HG02759 (cell line): Measurements from ENCODE around the gene CNTNAP5.
A peak's percentile ranks its signal among the peaks of the same experiment; 100 is the strongest.

Source experiments
- ATAC-seq: cut with Tn5 transposase; IDR thresholded peaks from one replicate; pipeline ENCODE4 v1.9.1; 2021; ENCODE audit warnings: mild to moderate bottlenecking, moderate library complexity; ENCODE audit not compliant: unreplicated experiment

CNTNAP5 gene

GRCh38 chr2:124025171-124025580, at the start of gene CNTNAP5:
TSS of gene CNTNAP5 (plus strand) at chr2:124025287. CDS start at chr2:124025651, 364 bp downstream.
- no peak for ATAC-seq

- ATAC-seq: no peak
These were observed 48.9 kb upstream of the CNTNAP5 start for GRCh38 chr2:123976054-123976648.

- peak; percentile 92 for ATAC-seq
These were observed 31.3 kb upstream of the CNTNAP5 start for GRCh38 chr2:123993728-123994323.

DNA sequence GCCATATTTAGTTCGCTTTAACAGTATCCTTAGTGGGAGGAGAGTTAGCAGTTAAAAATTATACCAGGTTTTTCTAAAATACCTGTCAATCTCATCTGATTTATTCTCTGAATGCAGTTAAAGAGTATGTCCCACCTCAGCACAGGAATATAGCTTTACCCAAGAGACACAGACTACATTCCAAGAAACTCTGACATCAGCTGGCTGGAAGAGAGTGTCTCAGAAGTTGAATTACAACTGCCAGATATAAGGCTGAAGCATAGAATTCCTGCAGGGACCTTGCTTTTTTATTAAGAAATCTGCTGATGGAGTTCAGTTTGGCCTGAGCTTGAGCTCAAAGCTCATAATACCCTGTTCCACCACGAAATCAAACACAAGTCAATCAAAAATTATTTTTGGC, 25.4 kb upstream of the CNTNAP5 start:
- ATAC-seq: no peak

DNA sequence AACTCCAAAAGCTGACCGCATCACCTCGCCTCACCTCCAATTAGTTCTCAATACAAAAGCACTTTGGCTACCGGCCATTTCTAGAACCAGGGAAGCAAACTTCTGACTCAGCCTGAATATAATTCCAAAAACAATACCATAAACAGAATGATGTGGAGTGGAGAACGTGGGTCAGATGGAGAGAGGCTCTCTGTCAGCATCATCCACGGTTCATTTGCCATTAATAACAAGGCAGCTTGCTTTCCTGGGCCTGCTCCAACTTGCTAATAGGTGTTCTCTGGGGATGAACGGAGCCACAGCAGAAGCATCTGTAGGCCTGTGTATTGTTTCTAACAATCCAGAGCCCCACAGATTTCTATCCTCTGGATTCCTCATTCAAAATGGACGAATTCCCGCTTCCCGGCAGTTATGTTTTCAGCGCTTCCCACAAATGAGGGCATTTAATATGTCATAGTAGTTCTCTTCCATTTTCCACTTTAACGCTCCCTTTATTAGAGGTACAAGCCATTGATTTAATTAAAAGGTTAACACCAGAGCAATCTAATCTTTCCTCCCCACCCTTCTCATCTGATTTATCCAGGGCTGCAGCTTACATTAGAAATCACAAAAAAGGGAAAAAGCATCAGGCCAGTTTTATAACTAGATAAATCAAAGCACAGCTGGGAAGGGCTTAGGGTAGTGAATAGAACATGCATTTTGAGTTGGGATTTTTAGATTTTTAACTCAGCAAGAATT, 23.2 kb upstream of the CNTNAP5 start:
- no peak for ATAC-seq

DNA sequence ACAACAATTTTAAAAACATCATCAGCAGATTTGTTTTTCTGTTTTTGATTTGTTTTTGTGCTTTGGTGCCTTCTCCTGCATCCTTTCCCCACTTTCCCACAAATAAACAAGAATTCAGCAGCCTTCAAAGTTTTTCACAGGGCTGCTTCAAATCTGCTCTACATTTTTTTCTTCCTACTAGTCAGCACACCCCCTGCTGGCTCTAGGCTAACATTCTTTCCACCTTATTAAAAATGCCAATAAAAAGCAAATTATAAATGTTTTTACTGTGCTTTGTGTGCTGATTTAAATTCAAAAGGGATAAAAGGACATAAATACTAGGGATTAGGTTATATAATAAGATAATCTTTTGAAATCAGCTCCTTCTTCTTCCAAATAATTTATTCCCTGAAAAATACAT, 6.2 kb upstream of the CNTNAP5 start:
- ATAC-seq: no peak

GRCh38 chr2:124024561-124025170, 421 bp upstream of the CNTNAP5 start:
- no peak for ATAC-seq

- no peak for ATAC-seq
These were observed 876 bp downstream of the CNTNAP5 start for GRCh38 chr2:124025891-124026434.

DNA sequence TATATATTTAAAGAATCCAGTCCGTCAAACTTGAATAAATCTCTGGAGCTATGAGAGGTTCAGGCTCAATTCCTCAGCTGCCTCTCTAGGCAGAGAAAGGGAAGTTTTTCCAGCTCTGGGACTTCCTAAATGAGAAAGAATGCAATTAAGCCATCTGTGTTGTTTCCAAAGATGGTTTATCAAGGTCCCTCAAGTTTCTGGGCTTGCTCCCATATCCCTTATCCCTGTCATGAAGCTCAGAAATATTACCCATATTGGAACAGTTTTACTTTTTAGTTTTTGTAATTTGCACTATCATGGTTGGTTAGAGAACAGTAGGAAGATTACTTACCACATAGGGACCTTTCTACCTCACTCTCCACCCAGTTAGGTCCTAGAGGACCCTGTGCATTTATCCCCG, 1.4 kb downstream of the CNTNAP5 start:
- no peak for ATAC-seq

DNA sequence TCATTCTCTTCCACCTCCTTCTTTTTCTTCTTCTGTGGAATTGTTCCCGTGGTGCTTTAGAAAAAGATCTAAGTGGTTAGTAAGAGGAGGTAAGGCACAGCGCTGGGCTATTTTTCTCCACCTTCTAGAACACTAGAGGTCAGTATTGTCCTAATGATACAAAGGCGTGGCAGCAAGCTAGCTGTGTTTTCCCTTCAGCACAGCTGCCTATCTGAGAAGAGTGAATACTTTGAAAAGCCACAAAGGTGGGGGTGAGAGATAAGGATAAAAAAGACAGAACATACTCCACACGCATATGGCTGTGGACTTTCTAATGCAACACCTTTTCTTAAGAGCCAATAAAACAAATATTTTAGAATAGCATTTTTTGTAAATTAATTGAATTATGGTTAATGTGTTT, 2.1 kb downstream of the CNTNAP5 start:
- ATAC-seq: peak; percentile 96

DNA sequence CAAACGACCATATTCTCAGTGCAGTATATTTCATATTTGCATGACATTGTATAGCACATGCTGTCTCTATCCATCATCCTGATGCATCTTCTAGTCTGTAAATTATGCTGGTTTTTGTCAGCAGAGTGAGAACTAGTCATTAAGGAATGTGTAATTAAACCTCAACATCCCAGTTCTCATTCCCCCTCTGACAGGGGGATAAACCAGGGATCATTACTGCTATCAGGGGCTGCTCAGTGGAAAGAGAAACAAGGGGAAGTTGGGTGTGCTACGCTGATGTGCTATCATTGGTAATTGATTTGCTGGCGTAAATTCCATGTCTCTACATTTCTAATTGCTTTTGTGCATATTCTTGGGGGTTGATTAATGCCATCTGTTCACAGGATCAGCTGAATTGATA, 7.7 kb downstream of the CNTNAP5 start:
- no peak for ATAC-seq

DNA sequence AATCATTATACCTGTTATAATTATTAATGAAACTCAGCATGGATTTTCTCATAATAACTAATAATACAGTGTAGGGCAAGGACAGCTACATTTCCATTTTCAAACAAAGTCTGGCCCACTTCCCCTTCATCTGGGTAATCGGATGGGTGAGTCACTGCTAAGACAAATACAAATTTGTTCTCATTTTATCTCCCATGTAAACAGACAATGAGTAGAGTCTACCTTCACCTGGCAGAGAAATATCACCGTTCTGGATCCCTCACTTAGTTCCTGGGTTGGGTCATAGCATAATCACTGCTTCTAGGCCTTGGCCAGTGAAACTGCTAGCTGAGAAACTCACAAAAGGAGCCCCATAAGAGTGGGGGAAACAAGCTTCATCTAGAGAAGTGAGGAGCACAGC, 9.2 kb downstream of the CNTNAP5 start:
- ATAC-seq: no peak

DNA sequence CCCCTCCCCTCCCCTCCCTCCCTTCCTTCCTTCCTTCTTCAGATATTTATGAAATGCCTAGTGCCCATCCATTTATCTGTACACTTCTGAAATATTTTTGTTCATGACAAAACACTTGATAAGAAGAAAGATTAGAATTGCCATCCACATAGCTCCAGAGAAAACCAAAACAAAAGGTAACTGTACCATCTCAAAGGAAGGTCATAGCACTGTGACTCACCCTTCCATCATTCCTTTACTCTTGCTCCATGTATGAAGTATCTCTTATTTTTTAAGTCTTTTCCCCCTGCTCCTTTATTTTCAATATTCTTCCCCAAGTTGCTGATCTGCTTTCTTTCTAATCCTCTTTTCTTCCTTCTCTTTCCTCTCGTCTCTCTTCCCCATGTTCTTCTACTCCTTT, 9.9 kb downstream of the CNTNAP5 start:
- ATAC-seq: no peak

GRCh38 chr2:124039032-124039431, 13.9 kb downstream of the CNTNAP5 start:
- no peak for ATAC-seq

DNA sequence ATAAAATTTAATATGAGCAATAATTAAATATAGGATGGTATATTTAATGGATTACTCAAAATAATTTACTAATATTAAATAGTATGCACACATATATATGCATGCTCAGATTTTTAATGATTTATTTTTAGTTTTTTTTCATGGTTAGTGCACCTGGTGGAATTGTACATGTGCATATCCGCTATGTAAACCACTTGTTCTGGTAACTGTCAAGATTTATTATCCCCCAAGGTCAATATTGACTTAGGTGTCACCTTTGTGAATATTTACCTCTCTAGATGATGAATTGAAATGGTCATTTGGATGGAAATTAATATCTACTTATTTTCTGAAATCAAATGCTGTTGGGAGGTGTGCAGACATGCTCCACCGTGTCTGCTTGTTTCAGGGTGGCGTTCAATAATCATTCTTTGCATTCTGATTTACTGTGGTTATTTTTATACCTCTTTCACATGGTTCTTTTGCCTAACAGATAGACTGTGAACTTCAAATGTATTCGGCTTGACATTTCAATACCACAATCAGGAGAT, 14.7 kb downstream of the CNTNAP5 start:
- ATAC-seq: no peak

DNA sequence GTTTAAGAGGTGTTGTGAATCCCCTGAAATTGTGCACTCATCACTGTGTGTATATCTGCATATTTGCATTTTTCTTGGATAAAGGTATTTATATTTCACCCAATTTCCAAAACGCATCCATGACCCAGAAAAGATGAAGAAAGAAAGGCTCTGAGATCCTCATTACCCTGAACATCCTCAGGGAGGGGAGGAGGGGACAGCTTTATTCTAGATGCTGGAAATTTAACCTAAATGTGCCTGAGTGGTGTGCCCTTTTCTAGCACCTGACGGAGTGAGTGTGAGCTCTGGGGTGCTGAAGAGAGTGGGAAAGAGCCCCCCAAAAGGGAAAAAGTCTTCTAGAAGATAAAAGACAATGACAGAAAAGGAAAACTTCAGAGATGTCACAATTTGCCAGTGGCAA, 20.8 kb downstream of the CNTNAP5 start:
- ATAC-seq: no peak

DNA sequence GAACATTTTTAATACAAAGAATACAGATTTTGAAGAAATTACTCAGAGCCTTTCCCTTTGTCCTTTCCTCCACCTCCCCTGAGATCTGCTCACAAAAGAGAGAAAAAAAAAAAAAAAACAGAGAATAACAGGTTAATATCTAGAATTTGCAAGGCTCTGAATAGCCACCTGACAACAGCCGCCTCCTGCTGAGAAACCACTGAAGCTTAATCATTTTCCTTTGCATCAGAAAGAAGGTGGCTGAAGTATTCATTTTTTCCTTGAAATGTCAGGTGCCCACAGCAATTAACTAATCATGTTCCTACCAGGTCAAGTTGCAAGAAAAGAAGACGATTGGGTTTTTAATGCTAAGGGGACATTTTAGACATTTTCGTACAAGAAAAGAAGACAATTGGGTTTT, 21.2 kb downstream of the CNTNAP5 start:
- ATAC-seq: no peak

DNA sequence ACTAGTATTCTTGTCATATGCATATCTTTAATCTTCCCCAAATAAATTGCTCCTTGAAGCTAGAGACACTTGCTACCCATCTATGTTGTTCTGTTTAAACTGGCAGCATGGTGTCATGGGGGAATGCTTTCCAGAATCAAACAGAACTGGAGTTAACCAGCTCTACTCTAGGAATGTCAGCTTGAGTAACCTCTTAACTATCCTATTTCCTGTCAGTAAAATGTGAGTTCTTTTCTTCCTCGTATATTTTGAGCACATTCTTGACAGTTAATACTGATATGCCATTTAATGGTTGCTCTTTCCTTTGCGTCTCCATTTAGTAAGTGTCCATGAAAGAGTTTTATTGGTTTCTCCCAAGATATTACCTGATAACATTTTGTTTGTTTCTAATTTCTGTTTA, 23.0 kb downstream of the CNTNAP5 start:
- no peak for ATAC-seq

- ATAC-seq: no peak
These were observed 23.6 kb downstream of the CNTNAP5 start for GRCh38 chr2:124048664-124049063.

DNA sequence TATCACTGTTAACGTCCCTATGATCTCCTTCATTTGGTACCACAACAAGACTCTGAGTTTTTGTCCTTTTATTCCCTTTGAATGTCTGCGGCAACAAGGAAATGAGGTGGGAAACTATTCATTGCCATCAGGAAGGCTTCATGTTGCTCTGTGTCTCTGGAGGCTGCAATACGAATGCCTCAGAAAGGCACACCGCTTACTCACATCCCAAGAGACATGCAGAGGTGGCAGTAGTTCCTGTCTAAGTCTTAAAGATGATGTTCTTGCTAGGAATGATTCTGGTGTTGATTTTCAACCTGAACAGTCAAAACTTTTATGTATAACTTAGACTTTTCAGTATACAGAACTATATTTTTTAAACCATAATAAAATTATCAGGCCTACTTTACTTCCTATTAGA, 24.0 kb downstream of the CNTNAP5 start:
- ATAC-seq: no peak

GRCh38 chr2:124050833-124051497, 25.9 kb downstream of the CNTNAP5 start:
- ATAC-seq: no peak
